G401 (cell line): ENCODE results near the gene HES5. TPM values are rescaled to one million over a fixed set of nuclear protein-coding genes. Genes with fewer than 3 reads are reported as not detected.
A peak's percentile ranks its signal among the peaks of the same experiment; 100 is the strongest.

ENCODE experiments used
- DNase-seq: peaks from one replicate; pipeline ENCODE4 v3.0.0-alpha.2; 2015; ENCODE audit warnings: low spot score
- in situ Hi-C: cut with HindIII; loops from 2 replicates; pipeline ENCODE4 v1.10.0; 2016; ENCODE audit warnings: low sequenced_read_pairs, mixed read lengths
- total RNA-seq: library from RNA; depleted of rRNA; stranded (reverse); fragments of >200 nt; shearing (Covaris generic); gene quantifications from 2 replicates; pipeline ENCODE4 v1.2.3, GENCODE V29; 2014

HES5 gene
- total RNA-seq, 1 experiment from 2014 or later: not detected

GRCh38 chr1:2535455-2535854 is 5.4 kb upstream of the HES5 start:
- DNase-seq: no peak
- in situ Hi-C loops: no loop called here

GRCh38 chr1:2534687-2535441 is 4.8 kb upstream of the HES5 start:
- in situ Hi-C loops: no loop called here
- DNase-seq: no peak

GRCh38 chr1:2534315-2534686 is 4.2 kb upstream of the HES5 start:
- DNase-seq: no peak
- in situ Hi-C loops: no loop called here

GRCh38 chr1:2533365-2533764 is 3.3 kb upstream of the HES5 start:
- in situ Hi-C loops: no loop called here
- DNase-seq: no peak

- DNase-seq: peak; percentile 75
- in situ Hi-C loops: no loop called here
These were observed 2.6 kb upstream of the HES5 start for GRCh38 chr1:2532485-2533160.

GRCh38 chr1:2530513-2531361 is 674 bp upstream of the HES5 start:
- DNase-seq: peak; percentile 54
- in situ Hi-C loops: no loop called here

GRCh38 chr1:2528966-2529783 is 888 bp downstream of the HES5 start:
- in situ Hi-C loops: no loop called here
- DNase-seq: peak; percentile 50

GRCh38 chr1:2528611-2528965 is 1.5 kb downstream of the HES5 start:
- in situ Hi-C loops: no loop called here
- DNase-seq: no peak

- in situ Hi-C loops: no loop called here
- peak; percentile 95 for DNase-seq
These were observed 2.0 kb downstream of the HES5 start for GRCh38 chr1:2528016-2528415.

GRCh38 chr1:2527556-2527860 is 2.6 kb downstream of the HES5 start:
- DNase-seq: no peak
- in situ Hi-C loops: no loop called here

GRCh38 chr1:2526824-2527555 is 3.1 kb downstream of the HES5 start:
- in situ Hi-C loops: no loop called here

GRCh38 chr1:2525920-2526823 is 3.9 kb downstream of the HES5 start, which contains the start of gene PANK4:
PANK4 (minus strand) TSS chr1:2526596; CDS start chr1:2526587, 9 bp downstream.
- in situ Hi-C loops: no loop called here
- peak; percentile 92 for DNase-seq

More at GRCh38 chr1:2526824-2527555, 3.1 kb downstream of the HES5 start:
- DNase-seq: no peak

- in situ Hi-C loops: no loop called here
- no peak for DNase-seq
These were observed 4.5 kb downstream of the HES5 start for GRCh38 chr1:2525572-2525919.

- in situ Hi-C loops: loop anchor here (25.0 kb wide), 1 partner anchor 112 kb away; the partner anchor contains the start of gene PEX10
- DNase-seq: no peak
These were observed 6.0 kb downstream of the HES5 start for GRCh38 chr1:2523891-2524609.

- DNase-seq: no peak
- in situ Hi-C loops: loop anchor here (25.0 kb wide), 1 partner anchor 111 kb away; the partner anchor contains the start of gene PEX10
These were observed 6.7 kb downstream of the HES5 start for GRCh38 chr1:2523191-2523890.

- in situ Hi-C loops: loop anchor here (25.0 kb wide), 1 partner anchor 110 kb away; the partner anchor contains the start of gene PEX10
- DNase-seq: no peak
These were observed 7.8 kb downstream of the HES5 start for GRCh38 chr1:2522230-2522629.
